Neutrophil (primary cell): ENCODE data around the gene NRG4.

Source experiments
- H3K27ac ChIP-seq: fragments of 200-600 bp; sonication (generic); 2 replicates; pipeline ENCODE4 v1.5.1; 2016; ENCODE audit warnings: mild to moderate bottlenecking, moderate library complexity
- H3K27me3 ChIP-seq: fragments of 200-600 bp; sonication (generic); 2 replicates; pipeline ENCODE4 v1.6.0; 2016; ENCODE audit warnings: mild to moderate bottlenecking
- H3K36me3 ChIP-seq: fragments of 200-600 bp; sonication (generic); 2 replicates; pipeline ENCODE4 v1.5.1; 2017
- H3K4me1 ChIP-seq, 2 experiments: fragments of 200-600 bp in 1 of 2; sonication (generic) in 1 of 2; 1 replicate in 1 of 2; 2 replicates in 1 of 2; pipeline versions ENCODE4 v1.5.1 to v1.6.1; 2013 to 2016; ENCODE audit warnings: low read depth in 1 of 2, low read length in 1 of 2, mild to moderate bottlenecking in 1 of 2, moderate library complexity in 1 of 2; ENCODE audit not compliant: control insufficient read depth in 1 of 2, insufficient read depth in 1 of 2
- H3K4me3 ChIP-seq, 2 experiments: fragments of 200-600 bp in 1 of 2; sonication (generic) in 1 of 2; 1 replicate in 1 of 2; 2 replicates in 1 of 2; pipeline ENCODE4 v1.5.1; 2013 to 2016; ENCODE audit warnings: low read depth in 1 of 2, low read length in 1 of 2, mild to moderate bottlenecking in 1 of 2, moderate library complexity in 1 of 2
- H3K9me3 ChIP-seq: fragments of 200-600 bp; sonication (generic); 2 replicates; pipeline ENCODE4 v1.5.1; 2016
- TF ChIP-seq, protein P1 (sequence below): fragments of 200-600 bp; sonication (generic); IDR thresholded peaks from 2 replicates; pipeline ENCODE4 v1.5.1; 2016; ENCODE audit warnings: antibody characterized with exemption

The NRG4 gene

DNA sequence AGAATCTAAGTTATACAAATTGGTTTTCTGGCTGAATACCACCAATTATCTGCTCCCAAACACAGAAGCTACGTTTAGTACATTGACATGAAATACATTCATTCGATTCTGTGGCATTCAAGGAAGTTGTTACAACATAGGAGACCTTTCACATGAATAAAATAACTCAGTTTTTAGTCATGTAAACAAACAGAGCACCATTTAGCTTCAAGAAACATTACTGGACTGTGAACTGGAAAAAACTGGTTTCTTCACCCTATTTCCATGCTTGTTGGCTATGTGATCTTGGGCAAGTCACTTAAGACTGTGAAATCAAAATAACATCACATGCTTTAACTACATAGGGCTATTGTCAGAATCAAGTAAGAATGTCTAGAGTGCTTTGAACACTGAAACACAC is 46.2 kb downstream of the NRG4 start:
- Histone ChIP-seq H3K4me1 (no peaks in the 10 kb centered on the region), H3K36me3 (no peaks in the 10 kb centered on the region), H3K4me3 (no peak overlapping the region), H3K27ac (no peak overlapping the region), H3K9me3 (no peaks in the 10 kb centered on the region), H3K27me3 (no peaks in the 10 kb centered on the region)
- TF ChIP-seq, protein P1, sequence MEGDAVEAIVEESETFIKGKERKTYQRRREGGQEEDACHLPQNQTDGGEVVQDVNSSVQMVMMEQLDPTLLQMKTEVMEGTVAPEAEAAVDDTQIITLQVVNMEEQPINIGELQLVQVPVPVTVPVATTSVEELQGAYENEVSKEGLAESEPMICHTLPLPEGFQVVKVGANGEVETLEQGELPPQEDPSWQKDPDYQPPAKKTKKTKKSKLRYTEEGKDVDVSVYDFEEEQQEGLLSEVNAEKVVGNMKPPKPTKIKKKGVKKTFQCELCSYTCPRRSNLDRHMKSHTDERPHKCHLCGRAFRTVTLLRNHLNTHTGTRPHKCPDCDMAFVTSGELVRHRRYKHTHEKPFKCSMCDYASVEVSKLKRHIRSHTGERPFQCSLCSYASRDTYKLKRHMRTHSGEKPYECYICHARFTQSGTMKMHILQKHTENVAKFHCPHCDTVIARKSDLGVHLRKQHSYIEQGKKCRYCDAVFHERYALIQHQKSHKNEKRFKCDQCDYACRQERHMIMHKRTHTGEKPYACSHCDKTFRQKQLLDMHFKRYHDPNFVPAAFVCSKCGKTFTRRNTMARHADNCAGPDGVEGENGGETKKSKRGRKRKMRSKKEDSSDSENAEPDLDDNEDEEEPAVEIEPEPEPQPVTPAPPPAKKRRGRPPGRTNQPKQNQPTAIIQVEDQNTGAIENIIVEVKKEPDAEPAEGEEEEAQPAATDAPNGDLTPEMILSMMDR, result no peak

DNA sequence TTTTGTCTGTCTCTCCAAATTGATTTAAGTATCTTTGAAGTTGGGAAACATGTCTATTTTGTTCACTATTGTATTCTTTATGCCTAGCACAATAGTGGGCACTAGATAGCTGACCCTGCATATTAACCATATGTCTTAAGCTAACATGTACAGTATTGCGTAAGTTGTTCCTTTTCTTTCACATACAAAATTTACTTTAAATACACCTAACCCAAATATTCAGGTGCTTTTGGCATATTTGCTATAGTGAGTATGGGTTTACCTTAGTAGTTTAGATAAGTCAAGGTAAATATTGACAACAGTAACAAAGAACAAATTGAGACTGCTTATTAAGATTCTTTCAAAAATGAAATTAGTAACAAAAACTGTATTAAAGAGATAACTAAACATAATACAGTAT is 50.9 kb downstream of the NRG4 start:
- Histone ChIP-seq H3K4me3 (no peak overlapping the region), H3K9me3 (no peaks in the 10 kb centered on the region), H3K27me3 (no peaks in the 10 kb centered on the region), H3K36me3 (no peaks in the 10 kb centered on the region), H3K4me1 (no peaks in the 10 kb centered on the region), H3K27ac (no peak overlapping the region)
- TF ChIP-seq, protein P1, result no peak

DNA sequence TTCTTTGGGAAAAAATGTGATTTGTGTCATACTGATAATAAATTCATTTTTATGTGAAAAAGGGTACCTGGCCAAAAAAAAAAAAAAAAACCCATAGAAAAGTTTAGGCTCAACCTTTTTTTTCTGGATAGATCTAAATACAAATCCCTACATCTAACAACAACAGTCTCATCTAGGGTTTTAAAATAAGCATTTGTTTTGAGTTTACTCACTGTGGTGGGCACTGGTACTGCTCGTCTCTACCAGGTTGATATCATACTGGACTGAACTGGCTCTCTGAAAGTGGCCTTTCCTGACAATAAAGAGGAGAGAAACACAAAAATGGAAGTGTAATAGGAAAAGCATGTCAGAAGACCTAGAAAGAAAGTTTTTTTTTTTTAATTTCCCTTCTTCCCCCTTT is 56.5 kb downstream of the NRG4 start:
- Histone ChIP-seq H3K4me1 (no peaks in the 10 kb centered on the region), H3K27ac (no peak overlapping the region), H3K4me3 (no peak overlapping the region), H3K9me3 (no peaks in the 10 kb centered on the region), H3K36me3 (no peaks in the 10 kb centered on the region), H3K27me3 (no peaks in the 10 kb centered on the region)
- TF ChIP-seq, protein P1, result no peak

DNA sequence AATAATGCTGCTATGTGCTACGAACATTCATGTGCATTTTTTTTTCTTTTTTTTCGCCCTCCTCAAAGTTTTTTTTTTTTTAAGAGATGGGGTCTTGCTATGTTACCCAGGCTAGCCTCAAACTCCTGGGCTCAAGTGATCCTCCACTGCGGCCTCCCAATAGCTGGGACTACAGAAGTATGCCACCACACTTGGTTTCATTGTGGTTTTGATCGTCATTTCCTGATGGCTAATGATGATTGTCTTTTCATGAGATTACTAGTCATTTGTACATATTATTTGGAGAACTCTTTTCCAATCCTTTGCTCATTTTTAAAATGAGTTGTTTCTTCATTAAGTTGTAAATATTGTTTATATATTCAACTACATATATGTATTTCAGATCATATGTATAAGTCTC is 59.7 kb downstream of the NRG4 start:
- TF ChIP-seq, protein P1, result no peak
- Histone ChIP-seq H3K27me3 (no peaks in the 10 kb centered on the region), H3K4me1 (no peaks in the 10 kb centered on the region), H3K9me3 (no peaks in the 10 kb centered on the region), H3K4me3 (no peak overlapping the region), H3K36me3 (no peaks in the 10 kb centered on the region), H3K27ac (no peak overlapping the region)

DNA sequence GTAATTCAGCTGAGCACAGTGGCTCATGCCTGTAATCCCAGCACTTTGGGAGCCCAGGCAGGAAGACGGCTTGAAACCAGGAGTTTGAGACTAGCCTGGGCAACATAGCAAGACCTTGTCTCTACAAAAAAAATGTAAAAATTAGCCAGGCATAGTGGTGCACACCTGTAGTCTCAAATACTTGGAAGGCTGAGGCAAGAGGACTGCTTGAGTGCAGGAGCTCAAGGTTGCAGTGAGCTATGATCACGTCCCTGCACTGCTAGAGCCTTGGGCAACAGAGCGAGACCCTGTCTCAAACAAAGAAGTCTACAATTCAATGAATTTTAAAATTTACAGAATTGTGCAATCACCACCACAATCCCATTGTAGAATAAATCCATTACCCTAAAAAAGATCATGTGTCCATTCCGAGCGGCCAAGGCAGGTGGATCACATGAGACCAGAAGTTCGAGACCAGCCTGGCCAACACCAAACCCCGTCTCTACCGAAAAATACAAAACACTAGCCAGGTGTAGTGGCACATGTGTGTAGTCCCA is 63.4 kb downstream of the NRG4 start:
- Histone ChIP-seq H3K27me3 (no peaks in the 10 kb centered on the region), H3K27ac (no peak overlapping the region), H3K4me3 (no peak overlapping the region), H3K9me3 (no peaks in the 10 kb centered on the region), H3K36me3 (no peaks in the 10 kb centered on the region), H3K4me1 (no peaks in the 10 kb centered on the region)
- TF ChIP-seq, protein P1, result no peak

DNA sequence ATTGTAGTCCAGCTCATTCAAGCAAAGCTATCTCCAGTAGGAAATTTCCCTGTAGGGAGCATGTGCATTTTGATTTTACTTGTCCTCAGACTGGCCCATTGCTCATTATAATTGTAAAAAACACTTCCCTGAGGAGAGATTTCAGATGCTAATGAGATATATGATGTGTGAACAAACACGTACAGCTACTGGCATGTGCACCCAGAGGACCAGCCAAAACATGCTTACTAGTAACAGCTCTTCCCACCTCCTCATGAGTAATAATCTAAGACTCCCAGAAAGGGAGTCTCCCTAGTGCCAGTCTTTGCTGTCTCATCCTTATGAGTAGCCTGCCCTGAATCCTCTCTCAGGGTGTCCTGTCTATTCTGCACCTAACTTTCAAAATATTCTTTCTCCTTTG is 65.1 kb downstream of the NRG4 start:
- TF ChIP-seq, protein P1, result no peak
- Histone ChIP-seq H3K9me3 (no peaks in the 10 kb centered on the region), H3K4me3 (no peak overlapping the region), H3K4me1 (no peaks in the 10 kb centered on the region), H3K36me3 (no peaks in the 10 kb centered on the region), H3K27me3 (no peaks in the 10 kb centered on the region), H3K27ac (no peak overlapping the region)
